Measurements from ENCODE around the gene ABCA6.

- no peak for TF ChIP-seq CTCF (IDR thresholded peaks at IDR 0.05; ENCODE audit: low read length)
- no peak for TF ChIP-seq EZH2 (IDR thresholded peaks at IDR 0.05; ENCODE audit: borderline replicate concordance, low read length)
These were observed 78.7 kb downstream of the ABCA6 start for GRCh38 chr17:69062860-69063581.
